ENCODE results near the gene CYGB.

CYGB gene

GRCh38 chr17:76491271-76492122 lies 46.0 kb downstream of the CYGB start:
- no peaks in the 10 kb centered on the region for H3K27me3 ChIP-seq
- peak overlapping the region; percentile 39 to 64 (median 54); a peak in 19 of 20 replicates for H3K4me3 ChIP-seq
- peak overlapping the region; percentile 86 to 98 (median 94) for H3K27ac ChIP-seq
- peak overlapping the region; percentile 80 to 93 (median 87) for H3K9ac ChIP-seq
- H3K4me2 ChIP-seq: peak overlapping the region; percentile 96 to 100 (median 98)
- peak in 1 of 11 experiments; percentile 51; a peak in 2 of 22 replicates for TF ChIP-seq Cebpa-rat (IDR thresholded peaks at IDR 0.05)
- no peaks in the 10 kb centered on the region for H3K9me3 ChIP-seq (replicated peaks in 1 of 11)
- H3K36me3 ChIP-seq: peaks cover 0 to 39% (median 22%) of the 10 kb centered on the region in 11 experiments; a peak in 19 of 22 replicates
- H3K4me1 ChIP-seq: peaks cover 76 to 97% (median 83%) of the 10 kb centered on the region in 10 experiments
- peaks cover 0 to 19% (median 12%) of the 10 kb centered on the region in 11 experiments; a peak in 11 of 22 replicates for H4K20me1 ChIP-seq

GRCh38 chr17:76490112-76490710 lies 47.3 kb downstream of the CYGB start:
- Histone ChIP-seq H3K4me1 (peaks cover 74 to 97% (median 83%) of the 10 kb centered on the region in 10 experiments), H3K9me3 (replicated peaks in 1 of 11) (no peaks in the 10 kb centered on the region), H4K20me1 (peaks cover 0 to 6% (median 0%) of the 10 kb centered on the region in 11 experiments; a peak in 7 of 22 replicates), H3K4me3 (peak overlapping the region in 6 of 10 experiments; percentile 8 to 64 (median 24); a peak in 5 of 20 replicates), H3K27me3 (no peaks in the 10 kb centered on the region), H3K27ac (peak overlapping the region; percentile 86 to 98 (median 94)), H3K4me2 (peak overlapping the region; percentile 96 to 100 (median 98)), H3K36me3 (peaks cover 0 to 34% (median 18%) of the 10 kb centered on the region in 11 experiments; a peak in 19 of 22 replicates), H3K9ac (peak overlapping the region; percentile 80 to 93 (median 87))
- no peak for TF ChIP-seq Cebpa-rat (IDR thresholded peaks at IDR 0.05)

GRCh38 chr17:76487451-76488192 lies 49.9 kb downstream of the CYGB start:
- Histone ChIP-seq H3K4me2 (peak overlapping the region in 3 of 11 experiments; percentile 8 to 46 (median 25); a peak in 4 of 22 replicates), H3K9ac (peak overlapping the region in 1 of 11 experiments; percentile 57; a peak in 1 of 22 replicates), H3K9me3 (replicated peaks in 1 of 11) (no peaks in the 10 kb centered on the region), H3K27ac (peak overlapping the region in 8 of 11 experiments; percentile 3 to 98 (median 24); a peak in 11 of 22 replicates), H3K4me3 (no peak overlapping the region), H3K36me3 (peaks cover 0 to 43% (median 23%) of the 10 kb centered on the region in 11 experiments; a peak in 19 of 22 replicates), H3K27me3 (no peaks in the 10 kb centered on the region), H4K20me1 (peaks cover 0 to 3% (median 0%) of the 10 kb centered on the region in 11 experiments; a peak in 1 of 22 replicates), H3K4me1 (peaks cover 75 to 99% (median 85%) of the 10 kb centered on the region in 10 experiments)
- TF ChIP-seq Cebpa-rat (IDR thresholded peaks at IDR 0.05): no peak

- peaks cover 0 to 48% (median 23%) of the 10 kb centered on the region in 11 experiments; a peak in 19 of 22 replicates for H3K36me3 ChIP-seq
- TF ChIP-seq Cebpa-rat (IDR thresholded peaks at IDR 0.05): no peak
- H3K4me1 ChIP-seq: peaks cover 75 to 99% (median 85%) of the 10 kb centered on the region in 10 experiments
- H3K27ac ChIP-seq: peak overlapping the region in 10 of 11 experiments; percentile 45 to 93 (median 67); a peak in 19 of 22 replicates
- no peaks in the 10 kb centered on the region for H3K9me3 ChIP-seq (replicated peaks in 1 of 11)
- H3K4me2 ChIP-seq: peak overlapping the region; percentile 55 to 98 (median 90)
- no peaks in the 10 kb centered on the region for H4K20me1 ChIP-seq
- H3K27me3 ChIP-seq: no peaks in the 10 kb centered on the region
- H3K9ac ChIP-seq: peak overlapping the region in 9 of 11 experiments; percentile 12 to 64 (median 54); a peak in 15 of 22 replicates
- 0 out of 20 replicates have a peak overlapping the region, but pooled peaks of 1 of the 10 experiments have one; percentile 3 for H3K4me3 ChIP-seq
These were observed 51.9 kb downstream of the CYGB start for GRCh38 chr17:76485569-76485968.

- no peaks in the 10 kb centered on the region for H4K20me1 ChIP-seq
- H3K36me3 ChIP-seq: peaks cover 0 to 57% (median 28%) of the 10 kb centered on the region in 11 experiments; a peak in 19 of 22 replicates
- H3K4me3 ChIP-seq: no peak overlapping the region
- no peaks in the 10 kb centered on the region for H3K9me3 ChIP-seq (replicated peaks in 1 of 11)
- peaks cover 74 to 99% (median 85%) of the 10 kb centered on the region in 10 experiments for H3K4me1 ChIP-seq
- H3K27ac ChIP-seq: peak overlapping the region in 10 of 11 experiments; percentile 42 to 93 (median 67); a peak in 16 of 22 replicates
- no peak for TF ChIP-seq Cebpa-rat (IDR thresholded peaks at IDR 0.05)
- H3K27me3 ChIP-seq: no peaks in the 10 kb centered on the region
- peak overlapping the region in 5 of 11 experiments; percentile 9 to 44 (median 25); a peak in 6 of 22 replicates for H3K9ac ChIP-seq
- H3K4me2 ChIP-seq: peak overlapping the region; percentile 55 to 98 (median 90)
These were observed 53.2 kb downstream of the CYGB start for GRCh38 chr17:76484228-76484725.

GRCh38 chr17:76481071-76481655 lies 56.3 kb downstream of the CYGB start:
- Histone ChIP-seq H3K27me3 (no peaks in the 10 kb centered on the region), H3K4me1 (peaks cover 93 to 100% (median 98%) of the 10 kb centered on the region in 10 experiments), H3K27ac (peak overlapping the region; percentile 73 to 97 (median 93); a peak in 21 of 22 replicates), H3K9me3 (replicated peaks in 1 of 11) (no peaks in the 10 kb centered on the region), H3K4me3 (peak overlapping the region in 9 of 10 experiments; percentile 12 to 60 (median 52); a peak in 16 of 20 replicates), H3K4me2 (peak overlapping the region; percentile 80 to 98 (median 92)), H3K9ac (peak overlapping the region; percentile 68 to 88 (median 83)), H4K20me1 (no peaks in the 10 kb centered on the region), H3K36me3 (peaks cover 11 to 66% (median 40%) of the 10 kb centered on the region in 11 experiments; a peak in 20 of 22 replicates)
- no peak for TF ChIP-seq Cebpa-rat (IDR thresholded peaks at IDR 0.05)

- Histone ChIP-seq H3K4me1 (peaks cover 88 to 95% (median 93%) of the 10 kb centered on the region in 10 experiments), H3K4me2 (peak overlapping the region; percentile 80 to 98 (median 92)), H4K20me1 (no peaks in the 10 kb centered on the region), H3K27ac (peak overlapping the region; percentile 73 to 97 (median 93); a peak in 21 of 22 replicates), H3K36me3 (peaks cover 11 to 70% (median 44%) of the 10 kb centered on the region in 11 experiments; a peak in 20 of 22 replicates), H3K9me3 (replicated peaks in 1 of 11) (no peaks in the 10 kb centered on the region), H3K4me3 (peak overlapping the region in 9 of 10 experiments; percentile 12 to 60 (median 52); a peak in 16 of 20 replicates), H3K27me3 (no peaks in the 10 kb centered on the region), H3K9ac (peak overlapping the region; percentile 68 to 88 (median 83))
- no peak for TF ChIP-seq Cebpa-rat (IDR thresholded peaks at IDR 0.05)
These were observed 56.9 kb downstream of the CYGB start for GRCh38 chr17:76480632-76481031.

Data from BLaER1 treated with 17β-estradiol and CSF1 and Interleukin-3, amounts not matched to agents 10 nM and 100 nM (cell line).